ENCODE data around the gene SOD3.

Gene SOD3

GRCh38 chr4:24753519-24753918 is 41.9 kb upstream of the SOD3 start:
- no peak overlapping the region for H3K4me3 ChIP-seq (ENCODE audit: low read length)
- TF ChIP-seq, protein P1, sequence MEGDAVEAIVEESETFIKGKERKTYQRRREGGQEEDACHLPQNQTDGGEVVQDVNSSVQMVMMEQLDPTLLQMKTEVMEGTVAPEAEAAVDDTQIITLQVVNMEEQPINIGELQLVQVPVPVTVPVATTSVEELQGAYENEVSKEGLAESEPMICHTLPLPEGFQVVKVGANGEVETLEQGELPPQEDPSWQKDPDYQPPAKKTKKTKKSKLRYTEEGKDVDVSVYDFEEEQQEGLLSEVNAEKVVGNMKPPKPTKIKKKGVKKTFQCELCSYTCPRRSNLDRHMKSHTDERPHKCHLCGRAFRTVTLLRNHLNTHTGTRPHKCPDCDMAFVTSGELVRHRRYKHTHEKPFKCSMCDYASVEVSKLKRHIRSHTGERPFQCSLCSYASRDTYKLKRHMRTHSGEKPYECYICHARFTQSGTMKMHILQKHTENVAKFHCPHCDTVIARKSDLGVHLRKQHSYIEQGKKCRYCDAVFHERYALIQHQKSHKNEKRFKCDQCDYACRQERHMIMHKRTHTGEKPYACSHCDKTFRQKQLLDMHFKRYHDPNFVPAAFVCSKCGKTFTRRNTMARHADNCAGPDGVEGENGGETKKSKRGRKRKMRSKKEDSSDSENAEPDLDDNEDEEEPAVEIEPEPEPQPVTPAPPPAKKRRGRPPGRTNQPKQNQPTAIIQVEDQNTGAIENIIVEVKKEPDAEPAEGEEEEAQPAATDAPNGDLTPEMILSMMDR (IDR thresholded peaks at IDR 0.05; ENCODE audit: insufficient read depth, low read depth, low read length, missing control alignments), result no peak
- DNase-seq (ENCODE audit: low read depth), result peak; percentile 100

DNA sequence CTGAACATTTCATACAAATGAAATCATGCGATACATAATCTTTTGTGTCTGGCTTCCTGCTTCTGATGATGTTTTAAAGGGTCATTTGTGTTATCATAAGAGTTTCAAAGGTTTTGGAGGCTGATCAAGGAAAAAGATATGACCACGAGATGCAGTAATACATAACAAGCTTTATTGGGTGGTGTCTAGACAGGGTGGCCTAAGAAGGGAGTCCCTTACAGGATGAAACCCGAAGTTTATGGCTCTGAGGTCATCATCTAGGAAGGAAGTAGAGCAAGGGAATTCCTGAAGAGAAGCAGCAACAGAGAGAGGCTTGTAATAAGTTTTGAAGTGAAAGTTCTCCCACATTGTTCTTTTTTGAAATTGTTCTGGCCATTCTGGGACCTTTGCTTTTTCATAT is 40.8 kb upstream of the SOD3 start:
- peak; percentile 27 for DNase-seq (ENCODE audit: low read depth)
- H3K4me3 ChIP-seq (ENCODE audit: low read length), result no peak overlapping the region
- TF ChIP-seq, protein P1 (IDR thresholded peaks at IDR 0.05; ENCODE audit: insufficient read depth, low read depth, low read length, missing control alignments), result no peak

GRCh38 chr4:24763631-24764297 is 31.6 kb upstream of the SOD3 start:
- H3K4me3 ChIP-seq (ENCODE audit: low read length), result peak overlapping the region; percentile 6
- peak; percentile 98 for DNase-seq (ENCODE audit: low read depth)
- TF ChIP-seq, protein P1 (IDR thresholded peaks at IDR 0.05; ENCODE audit: insufficient read depth, low read depth, low read length, missing control alignments), result no peak

- peak overlapping the region; percentile 6 for H3K4me3 ChIP-seq (ENCODE audit: low read length)
- TF ChIP-seq, protein P1 (IDR thresholded peaks at IDR 0.05; ENCODE audit: insufficient read depth, low read depth, low read length, missing control alignments), result no peak
- DNase-seq (ENCODE audit: low read depth), result no peak
Measured at GRCh38 chr4:24764345-24764744, 31.0 kb upstream of the SOD3 start.

DNA sequence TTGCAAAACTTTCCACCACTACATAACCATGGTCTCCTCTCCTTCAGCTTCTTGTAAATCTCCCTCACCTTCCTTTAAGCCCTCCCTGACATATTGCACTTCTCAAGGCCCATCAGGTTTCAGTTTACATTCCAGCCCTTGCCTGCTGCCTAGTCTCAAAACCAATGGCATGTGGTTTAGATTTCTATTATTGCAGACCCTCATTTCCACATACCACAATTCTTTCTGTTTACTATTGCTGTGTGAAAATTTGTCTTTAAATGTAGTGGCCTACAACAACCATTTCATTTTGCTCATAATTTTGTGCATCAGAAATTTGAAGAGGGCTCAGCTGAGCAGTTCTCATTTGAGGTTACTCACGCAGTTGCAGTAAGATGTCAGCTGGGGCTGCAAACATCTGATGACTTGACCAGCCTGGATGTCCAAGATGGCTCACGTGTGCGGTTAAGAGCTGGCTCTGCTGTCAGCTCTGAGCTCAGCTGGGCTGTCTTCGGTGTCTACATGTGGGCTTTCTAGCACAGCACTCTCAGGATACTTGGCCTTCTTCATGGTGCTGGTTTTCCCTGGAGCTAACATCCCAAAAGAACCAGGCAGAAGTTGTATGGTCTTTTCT is 29.9 kb upstream of the SOD3 start:
- TF ChIP-seq, protein P1 (IDR thresholded peaks at IDR 0.05; ENCODE audit: insufficient read depth, low read depth, low read length, missing control alignments), result no peak
- no peak overlapping the region for H3K4me3 ChIP-seq (ENCODE audit: low read length)
- DNase-seq (ENCODE audit: low read depth), result no peak

- TF ChIP-seq, protein P1 (IDR thresholded peaks at IDR 0.05; ENCODE audit: insufficient read depth, low read depth, low read length, missing control alignments), result no peak
- no peak overlapping the region for H3K4me3 ChIP-seq (ENCODE audit: low read length)
- DNase-seq (ENCODE audit: low read depth), result no peak
Measured at GRCh38 chr4:24768006-24768405, 27.4 kb upstream of the SOD3 start.

GRCh38 chr4:24768604-24769003 is 26.8 kb upstream of the SOD3 start:
- no peak for DNase-seq (ENCODE audit: low read depth)
- no peak overlapping the region for H3K4me3 ChIP-seq (ENCODE audit: low read length)
- TF ChIP-seq, protein P1 (IDR thresholded peaks at IDR 0.05; ENCODE audit: insufficient read depth, low read depth, low read length, missing control alignments), result no peak
